Fibroblast of lung (primary cell): ENCODE measurements around the gene GARIN1A. TPM values are rescaled to one million over a fixed set of nuclear protein-coding genes. Genes with fewer than 3 reads are reported as not detected.

Experiments used
- DNase-seq, 2 donors: peaks; one replicate each; pipeline versions ENCODE4 v3.0.0 to v3.0.0-alpha.2; 2010; ENCODE audit warnings: low read depth in 2 of 2
- H2AFZ ChIP-seq: 2 replicates; pipeline ENCODE4 v1.5.1; 2012; ENCODE audit warnings: low read length, control low read depth, inconsistent platforms
- H3K27ac ChIP-seq: 2 replicates; pipeline ENCODE4 v1.5.1; 2011; ENCODE audit warnings: low read length, control low read depth; ENCODE audit not compliant: insufficient read depth
- H3K27me3 ChIP-seq: 2 replicates; pipeline ENCODE4 v1.5.1; 2011; ENCODE audit warnings: mild to moderate bottlenecking, low read length; ENCODE audit not compliant: control insufficient read depth, insufficient read depth
- H3K36me3 ChIP-seq: 2 replicates; pipeline ENCODE4 v1.5.1; 2011; ENCODE audit warnings: low read length; ENCODE audit not compliant: control insufficient read depth, insufficient read depth
- H3K4me1 ChIP-seq: 2 replicates; pipeline ENCODE4 v1.5.1; 2011; ENCODE audit warnings: low read length; ENCODE audit not compliant: control insufficient read depth, insufficient read depth; ENCODE audit errors: extremely low read depth
- H3K4me2 ChIP-seq: 2 replicates; pipeline ENCODE4 v1.5.1; 2011; ENCODE audit warnings: low read length, control low read depth; ENCODE audit not compliant: insufficient read depth; ENCODE audit errors: extremely low read depth
- H3K4me3 ChIP-seq, 4 experiments: fragments of 200-600 bp in 1 of 4; sonication (generic) in 1 of 4; replicated peaks in 1 of 4; 2 replicates each; pipeline ENCODE4 v1.5.1; 2011 to 2016; ENCODE audit warnings: low read length in 4 of 4, low read depth in 3 of 4, mild to moderate bottlenecking in 3 of 4, control low read depth in 2 of 4, inconsistent platforms in 1 of 4, mixed read lengths in 1 of 4; ENCODE audit not compliant: insufficient read depth in 1 of 4; ENCODE audit errors: control extremely low read depth in 1 of 4
- H3K79me2 ChIP-seq: 2 replicates; pipeline ENCODE4 v1.5.1; 2012; ENCODE audit warnings: mild to moderate bottlenecking, low read length, inconsistent platforms; ENCODE audit not compliant: control insufficient read depth, insufficient read depth
- H3K9ac ChIP-seq: 2 replicates; pipeline ENCODE4 v1.5.1; 2011; ENCODE audit warnings: mild to moderate bottlenecking, low read length, control low read depth; ENCODE audit not compliant: insufficient read depth
- H3K9me3 ChIP-seq: 2 replicates; pipeline ENCODE4 v1.5.1; 2012; ENCODE audit warnings: low read depth, low read length; ENCODE audit not compliant: control insufficient read depth, insufficient read depth
- H4K20me1 ChIP-seq: 2 replicates; pipeline ENCODE4 v1.5.1; 2011; ENCODE audit warnings: low read length; ENCODE audit not compliant: control insufficient read depth, insufficient read depth; ENCODE audit errors: extremely low read depth
- EZH2 ChIP-seq: IDR thresholded peaks from 2 replicates; pipeline ENCODE4 v1.5.1; 2012; ENCODE audit warnings: low read length, control low read depth, mild to moderate bottlenecking; ENCODE audit errors: missing control alignments
- polyA plus RNA-seq, 2 donors: library from polyadenylated mRNA; depleted of rRNA in 1 of 2; stranded (reverse) in 1 of 2; unstranded in 1 of 2; fragments of >200 nt; gene quantifications; 2 replicates each; pipeline ENCODE4 v1.2.1, GENCODE V29; 2011 to 2012; ENCODE audit warnings: missing spikeins in 1 of 2
- total RNA-seq: library from RNA; depleted of rRNA; stranded (reverse); fragments of >200 nt; gene quantifications from 2 replicates; pipeline ENCODE4 v1.2.1, GENCODE V29; 2014
- TF ChIP-seq, protein P1 (sequence below), 2 donors: IDR thresholded peaks in 1 of 2; conservative IDR thresholded peaks in 1 of 2; 1 replicate in 1 of 2; 2 replicates in 1 of 2; pipeline ENCODE4 v1.5.1; 2011 to 2012; ENCODE audit warnings: low read length in 2 of 2, control low read depth in 1 of 2, inconsistent platforms in 1 of 2, low read depth in 1 of 2, mild to moderate bottlenecking in 1 of 2

Gene GARIN1A
- total and polyA plus RNA-seq, 2 donors (not counting 1 experiment from before 2014, with no cell fraction given) = 0.52 to 1.5 TPM

DNA sequence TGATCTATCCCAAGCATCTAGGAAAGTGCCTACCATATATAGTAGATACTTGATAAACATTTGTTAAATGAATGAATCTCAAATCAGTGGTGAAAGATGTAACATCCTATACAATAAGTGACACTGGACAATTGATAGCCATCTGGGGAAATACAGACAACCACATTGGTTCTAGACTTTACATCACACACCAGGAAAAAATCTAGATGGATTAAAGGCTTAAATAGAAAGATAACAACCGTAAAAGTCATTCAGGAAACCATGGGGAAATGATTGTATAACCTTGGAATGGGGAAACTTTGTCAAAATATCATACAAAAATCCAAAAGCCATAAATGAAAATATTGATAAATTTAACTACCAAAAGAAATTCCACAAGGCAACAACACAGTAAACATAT, 7.0 kb upstream of the GARIN1A start:
- no peaks in the 10 kb centered on the region for H3K27me3 ChIP-seq
- DNase-seq = no peak
- no peak overlapping the region for H3K4me3 ChIP-seq
- no peaks in the 10 kb centered on the region for H3K4me1 ChIP-seq
- H2AFZ ChIP-seq = no peak overlapping the region
- H3K4me2 ChIP-seq = no peak overlapping the region
- TF ChIP-seq EZH2 = no peak
- TF ChIP-seq, protein P1, sequence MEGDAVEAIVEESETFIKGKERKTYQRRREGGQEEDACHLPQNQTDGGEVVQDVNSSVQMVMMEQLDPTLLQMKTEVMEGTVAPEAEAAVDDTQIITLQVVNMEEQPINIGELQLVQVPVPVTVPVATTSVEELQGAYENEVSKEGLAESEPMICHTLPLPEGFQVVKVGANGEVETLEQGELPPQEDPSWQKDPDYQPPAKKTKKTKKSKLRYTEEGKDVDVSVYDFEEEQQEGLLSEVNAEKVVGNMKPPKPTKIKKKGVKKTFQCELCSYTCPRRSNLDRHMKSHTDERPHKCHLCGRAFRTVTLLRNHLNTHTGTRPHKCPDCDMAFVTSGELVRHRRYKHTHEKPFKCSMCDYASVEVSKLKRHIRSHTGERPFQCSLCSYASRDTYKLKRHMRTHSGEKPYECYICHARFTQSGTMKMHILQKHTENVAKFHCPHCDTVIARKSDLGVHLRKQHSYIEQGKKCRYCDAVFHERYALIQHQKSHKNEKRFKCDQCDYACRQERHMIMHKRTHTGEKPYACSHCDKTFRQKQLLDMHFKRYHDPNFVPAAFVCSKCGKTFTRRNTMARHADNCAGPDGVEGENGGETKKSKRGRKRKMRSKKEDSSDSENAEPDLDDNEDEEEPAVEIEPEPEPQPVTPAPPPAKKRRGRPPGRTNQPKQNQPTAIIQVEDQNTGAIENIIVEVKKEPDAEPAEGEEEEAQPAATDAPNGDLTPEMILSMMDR (conservative IDR thresholded peaks at IDR 0.05 in 1 of 2, IDR thresholded peaks at IDR 0.05 in 1 of 2; ENCODE audit: low read depth in 1 of 2, low read length in 2 of 2) = no peak
- no peak overlapping the region for H3K27ac ChIP-seq
- H4K20me1 ChIP-seq = no peaks in the 10 kb centered on the region
- H3K36me3 ChIP-seq = no peaks in the 10 kb centered on the region
- no peaks in the 10 kb centered on the region for H3K9me3 ChIP-seq
- no peak overlapping the region for H3K9ac ChIP-seq
- no peaks in the 10 kb centered on the region for H3K79me2 ChIP-seq

DNA sequence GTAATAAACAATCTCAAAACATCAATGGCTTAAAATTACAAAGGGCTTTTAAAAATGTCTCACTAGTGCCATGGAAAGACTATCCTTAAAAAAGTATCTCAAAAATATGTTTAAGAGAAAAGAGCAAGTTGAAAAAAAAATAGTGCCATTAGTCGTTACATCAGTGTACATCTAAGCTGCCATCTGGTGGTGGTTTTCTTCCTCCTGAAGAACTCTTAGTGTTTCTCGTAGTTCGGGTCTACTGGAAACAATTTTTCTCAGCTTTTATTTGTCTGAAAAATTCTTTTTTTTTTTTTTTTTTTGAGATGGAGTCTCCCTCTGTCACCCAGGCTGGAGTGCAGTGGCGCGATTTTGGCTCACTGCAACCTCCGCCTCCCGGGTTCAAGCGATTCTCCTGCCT, 5.9 kb upstream of the GARIN1A start:
- no peak overlapping the region for H3K9ac ChIP-seq
- no peaks in the 10 kb centered on the region for H3K79me2 ChIP-seq
- H3K27ac ChIP-seq = no peak overlapping the region
- TF ChIP-seq EZH2 = no peak
- TF ChIP-seq, protein P1 (conservative IDR thresholded peaks at IDR 0.05 in 1 of 2, IDR thresholded peaks at IDR 0.05 in 1 of 2; ENCODE audit: low read depth in 1 of 2, low read length in 2 of 2) = peak in 1 of 2 donors; percentile 35
- no peaks in the 10 kb centered on the region for H3K27me3 ChIP-seq
- H3K4me1 ChIP-seq = no peaks in the 10 kb centered on the region
- no peaks in the 10 kb centered on the region for H3K9me3 ChIP-seq
- no peaks in the 10 kb centered on the region for H3K36me3 ChIP-seq
- peak; percentile 13 to 50 for DNase-seq
- no peak overlapping the region for H2AFZ ChIP-seq
- H3K4me3 ChIP-seq = no peak overlapping the region
- H4K20me1 ChIP-seq = no peaks in the 10 kb centered on the region
- no peak overlapping the region for H3K4me2 ChIP-seq

DNA sequence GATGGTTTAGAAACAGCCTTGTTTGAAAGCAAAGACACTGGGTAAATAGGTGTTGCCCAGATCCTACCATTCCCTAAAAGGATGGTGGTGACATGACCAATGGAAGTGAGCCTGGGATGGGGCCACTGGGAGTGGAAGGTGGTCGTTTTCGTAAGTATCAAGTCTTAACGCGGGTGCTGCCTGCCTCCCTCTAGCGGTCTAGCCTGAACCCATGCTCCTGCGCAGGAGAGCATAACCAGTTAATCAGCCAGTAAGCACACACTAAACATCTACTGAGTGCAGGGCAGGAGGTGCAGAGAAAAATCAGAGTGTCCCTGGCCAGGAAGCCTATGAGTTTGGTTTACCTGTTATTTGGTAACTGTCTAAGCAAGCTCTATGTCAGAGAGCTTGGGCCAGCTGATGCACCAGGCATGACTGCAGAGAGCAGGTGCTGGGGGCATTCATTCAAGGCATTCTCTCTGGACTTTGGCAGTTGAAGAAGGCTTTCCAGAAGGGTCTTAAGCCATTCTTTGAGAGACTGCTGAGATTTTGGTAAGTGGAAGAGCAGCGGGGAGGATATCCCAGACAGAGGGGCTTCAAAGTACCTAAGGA, 930 bp downstream of the GARIN1A start:
- Histone ChIP-seq H2AFZ (no peak overlapping the region), H3K27ac (no peak overlapping the region), H3K4me2 (no peak overlapping the region), H3K27me3 (no peaks in the 10 kb centered on the region), H4K20me1 (no peaks in the 10 kb centered on the region), H3K36me3 (no peaks in the 10 kb centered on the region), H3K4me3 (no peak overlapping the region), H3K4me1 (no peaks in the 10 kb centered on the region), H3K79me2 (no peaks in the 10 kb centered on the region), H3K9ac (no peak overlapping the region), H3K9me3 (no peaks in the 10 kb centered on the region)
- DNase-seq = peak; percentile 16 to 24
- TF ChIP-seq, protein P1 (conservative IDR thresholded peaks at IDR 0.05 in 1 of 2, IDR thresholded peaks at IDR 0.05 in 1 of 2; ENCODE audit: low read depth in 1 of 2, low read length in 2 of 2) = peak; percentile 33 to 71
- TF ChIP-seq EZH2 = no peak
